ENCODE results near the gene SGPP1. TPM values are rescaled to one million over a fixed set of nuclear protein-coding genes. Genes with fewer than 3 reads are reported as not detected.

The SGPP1 gene
- total and polyA plus RNA-seq, 2 of the 8 experiments (the other 6 are each of a cell fraction or from before 2014, with no cell fraction given): 5.7 to 8.1 TPM

GRCh38 chr14:63764103-63764502 lies 36.2 kb upstream of the SGPP1 start:
- Histone ChIP-seq H3K4me2 (ENCODE audit: insufficient read depth in 1 of 2, low read depth in 2 of 2, low read length in 2 of 2) (no peak overlapping the region), H3K79me1 (ENCODE audit: low read depth, low read length) (no peaks in the 10 kb centered on the region), H3K56ac (replicated peaks; ENCODE audit: insufficient read length, low read depth, low read length) (no peak overlapping the region), H3K4ac (replicated peaks; ENCODE audit: insufficient read length, low read depth, low read length) (no peak overlapping the region), H2BK120ac (replicated peaks; ENCODE audit: low read depth, low read length) (no peak overlapping the region), H3K36me3 (ENCODE audit: control insufficient read depth in 2 of 4, insufficient read depth in 4 of 4, low read length in 3 of 4) (no peaks in the 10 kb centered on the region), H4K91ac (replicated peaks; ENCODE audit: insufficient read length, low read length) (no peak overlapping the region), H3K4me3 (ENCODE audit: extremely low read depth in 1 of 4, insufficient read depth in 2 of 4, low read depth in 3 of 4, low read length in 4 of 4) (no peak overlapping the region), H3K23me2 (ENCODE audit: low read depth, low read length) (no peaks in the 10 kb centered on the region), H2BK12ac (ENCODE audit: low read depth, low read length) (no peak overlapping the region), H2AFZ (ENCODE audit: low read length) (no peak overlapping the region), H3K9ac (replicated peaks in 1 of 4; ENCODE audit: extremely low read depth in 1 of 4, low read depth in 3 of 4, low read length in 3 of 4) (no peak overlapping the region), H2BK20ac (ENCODE audit: low read length) (no peak overlapping the region), H2BK5ac (ENCODE audit: low read depth, low read length) (no peak overlapping the region), H3K27ac (ENCODE audit: low read depth, low read length) (no peak overlapping the region), H3K23ac (ENCODE audit: insufficient read length) (no peak overlapping the region), H2BK15ac (ENCODE audit: low read length) (no peak overlapping the region), H3K18ac (ENCODE audit: extremely low read depth, low read length) (no peak overlapping the region), H3K14ac (ENCODE audit: insufficient read length) (no peak overlapping the region), H3K9me3 (ENCODE audit: insufficient read depth in 2 of 2, low read depth in 1 of 2, low read length in 1 of 2) (no peaks in the 10 kb centered on the region), H3K4me1 (replicated peaks in 1 of 4; ENCODE audit: control insufficient read depth in 3 of 4, insufficient read depth in 4 of 4, low read length in 3 of 4) (no peaks in the 10 kb centered on the region), H3K79me2 (ENCODE audit: control insufficient read depth in 1 of 2, insufficient read depth in 2 of 2, low read length in 2 of 2) (no peaks in the 10 kb centered on the region), H4K20me1 (replicated peaks in 1 of 2; ENCODE audit: control insufficient read depth in 1 of 2, insufficient read depth in 2 of 2, low read length in 2 of 2) (no peaks in the 10 kb centered on the region), H4K8ac (ENCODE audit: extremely low read depth, insufficient read depth, low read length) (no peak overlapping the region), H2AK5ac (ENCODE audit: low read depth, low read length) (no peak overlapping the region), H3K27me3 (replicated peaks in 1 of 4; ENCODE audit: control insufficient read depth in 3 of 4, extremely low read depth in 1 of 4, insufficient read depth in 3 of 4, low read length in 3 of 4) (no peaks in the 10 kb centered on the region), H4K5ac (ENCODE audit: insufficient read length, low read depth, low read length) (no peak overlapping the region)
- DNase-seq (ENCODE audit: low read depth in 1 of 2, low spot score in 2 of 2) (no peak), FAIRE-seq (no peak)
- 91% methylated on average over 4 of the region's 5 CpGs; no CpG with 5 or more reads in 1 of the 2 experiments for WGBS, 2 experiments (ENCODE audit: extremely low coverage in 1 of 2, insufficient coverage in 1 of 2, insufficient read length in 1 of 2, insufficient replicate concordance in 2 of 2, low coverage in 1 of 2, low lambda C conversion rate in 2 of 2, missing lambda C conversion rate in 1 of 2)
- POLR2A ChIA-PET (ENCODE audit: partially characterized antibody): no interaction called here
- no peak for TF ChIP-seq JUND (IDR thresholded peaks at IDR 0.05; ENCODE audit: low read length)
- no peak for TF ChIP-seq TAF1 (IDR thresholded peaks at IDR 0.05; ENCODE audit: low read depth, low read length)
- no peak for TF ChIP-seq USF2 (IDR thresholded peaks at IDR 0.05; ENCODE audit: low read length)
- no peak for TF ChIP-seq JUN (IDR thresholded peaks at IDR 0.05; ENCODE audit: low read depth, low read length)
- TF ChIP-seq SIN3A (conservative IDR thresholded peaks at IDR 0.05 in 1 of 2, IDR thresholded peaks at IDR 0.05 in 1 of 2; ENCODE audit: low read depth in 1 of 2, low read length in 2 of 2): no peak
- no peak for TF ChIP-seq POLR2AphosphoS5 (IDR thresholded peaks at IDR 0.05; ENCODE audit: low read depth, low read length)
- TF ChIP-seq RAD21 (IDR thresholded peaks at IDR 0.05 in 1 of 2, conservative IDR thresholded peaks at IDR 0.05 in 1 of 2; ENCODE audit: low read depth in 2 of 2, low read length in 2 of 2): no peak
- TF ChIP-seq EGR1 (IDR thresholded peaks at IDR 0.05; ENCODE audit: borderline replicate concordance, low read depth, low read length): no peak
- TF ChIP-seq ASH2L (IDR thresholded peaks at IDR 0.05; ENCODE audit: low read length): no peak
- TF ChIP-seq HDAC6 (IDR thresholded peaks at IDR 0.05; ENCODE audit: low read depth, low read length): no peak
- no peak for TF ChIP-seq MAX (IDR thresholded peaks at IDR 0.05)
- CTCF ChIA-PET (ENCODE audit: partially characterized antibody): interaction anchor here (1.0 kb wide), 1 partner anchor 130 kb away, joined by 3 read pairs; no protein-coding TSS in a partner anchor
